Testis (tissue), 2 donors: ENCODE results near the gene NRG2.

Experiments
- CTCF ChIP-seq, 3 experiments: fragments of 450-650 bp in 2 of 3; fragments of 200-600 bp in 1 of 3; sonication (generic) in 1 of 3; IDR thresholded peaks; one replicate each; pipeline ENCODE4 v1.5.1; 2016 to 2019; ENCODE audit warnings: antibody characterized with exemption in 3 of 3, mild to moderate bottlenecking in 2 of 3, moderate library complexity in 1 of 3
- POLR2A ChIP-seq: fragments of 450-650 bp; IDR thresholded peaks from one replicate; pipeline ENCODE4 v1.6.1; 2017; ENCODE audit warnings: antibody characterized with exemption, mild to moderate bottlenecking, moderate library complexity

- no peak for TF ChIP-seq CTCF (IDR thresholded peaks at IDR 0.05)
- no peak for TF ChIP-seq POLR2A
Measured at GRCh38 chr5:140083120-140083519, 40.0 kb upstream of the NRG2 start.
